HuH-7.5 (cell line): ENCODE measurements around the gene RPL10A.

ENCODE experiments used
- DNase-seq: peaks from one replicate; pipeline ENCODE4 v3.0.0; 2011; ENCODE audit warnings: low spot score

The RPL10A gene

GRCh38 chr6:35492974-35493284 is 24.7 kb downstream of the RPL10A start:
- DNase-seq: no peak

GRCh38 chr6:35493307-35493983 is 25.2 kb downstream of the RPL10A start:
- no peak for DNase-seq

- no peak for DNase-seq
Measured at GRCh38 chr6:35494161-35494563, 26.0 kb downstream of the RPL10A start.

GRCh38 chr6:35495258-35496035 is 27.2 kb downstream of the RPL10A start:
- DNase-seq: no peak

- DNase-seq: peak; percentile 77
Measured at GRCh38 chr6:35496036-35496840, 28.0 kb downstream of the RPL10A start.

GRCh38 chr6:35496841-35497570 is 28.8 kb downstream of the RPL10A start, which contains the start of gene TEAD3:
TEAD3 (minus strand) TSS chr6:35497079.
- DNase-seq: peak; percentile 84

- peak; percentile 60 for DNase-seq
Measured at GRCh38 chr6:35497571-35498421, 29.6 kb downstream of the RPL10A start.

- no peak for DNase-seq
Measured at GRCh38 chr6:35498422-35499067, 30.3 kb downstream of the RPL10A start.

- no peak for DNase-seq
Measured at GRCh38 chr6:35499372-35499771, 31.2 kb downstream of the RPL10A start.

- no peak for DNase-seq
Measured at GRCh38 chr6:35500782-35501181, 32.6 kb downstream of the RPL10A start.

- DNase-seq: no peak
Measured at GRCh38 chr6:35501784-35502183, 33.6 kb downstream of the RPL10A start.

- DNase-seq: no peak
Measured at GRCh38 chr6:35503534-35503933, 35.3 kb downstream of the RPL10A start.

- no peak for DNase-seq
Measured at GRCh38 chr6:35505999-35506412, 37.8 kb downstream of the RPL10A start.

GRCh38 chr6:35506536-35506935 is 38.3 kb downstream of the RPL10A start:
- no peak for DNase-seq

- DNase-seq: no peak
Measured at GRCh38 chr6:35507221-35507620, 39.0 kb downstream of the RPL10A start.

GRCh38 chr6:35508027-35508426 is 39.8 kb downstream of the RPL10A start:
- no peak for DNase-seq

GRCh38 chr6:35508542-35508941 is 40.3 kb downstream of the RPL10A start:
- DNase-seq: no peak

- DNase-seq: no peak
Measured at GRCh38 chr6:35510916-35511561, 42.8 kb downstream of the RPL10A start.

- DNase-seq: no peak
Measured at GRCh38 chr6:35511562-35511941, 43.4 kb downstream of the RPL10A start.

- DNase-seq: no peak
Measured at GRCh38 chr6:35512006-35512405, 43.8 kb downstream of the RPL10A start.
